WI38 (cell line): ENCODE measurements around the gene REM2.

Experiments used
- H3K4me3 ChIP-seq: 2 replicates; pipeline ENCODE4 v1.5.1; 2011; ENCODE audit warnings: low read depth, mild to moderate bottlenecking, control low read depth, low read length
- TF ChIP-seq, protein P1 (sequence below): IDR thresholded peaks from 2 replicates; pipeline ENCODE4 v1.5.1; 2012; ENCODE audit warnings: low read depth, mild to moderate bottlenecking, control low read depth, low read length

The REM2 gene

DNA sequence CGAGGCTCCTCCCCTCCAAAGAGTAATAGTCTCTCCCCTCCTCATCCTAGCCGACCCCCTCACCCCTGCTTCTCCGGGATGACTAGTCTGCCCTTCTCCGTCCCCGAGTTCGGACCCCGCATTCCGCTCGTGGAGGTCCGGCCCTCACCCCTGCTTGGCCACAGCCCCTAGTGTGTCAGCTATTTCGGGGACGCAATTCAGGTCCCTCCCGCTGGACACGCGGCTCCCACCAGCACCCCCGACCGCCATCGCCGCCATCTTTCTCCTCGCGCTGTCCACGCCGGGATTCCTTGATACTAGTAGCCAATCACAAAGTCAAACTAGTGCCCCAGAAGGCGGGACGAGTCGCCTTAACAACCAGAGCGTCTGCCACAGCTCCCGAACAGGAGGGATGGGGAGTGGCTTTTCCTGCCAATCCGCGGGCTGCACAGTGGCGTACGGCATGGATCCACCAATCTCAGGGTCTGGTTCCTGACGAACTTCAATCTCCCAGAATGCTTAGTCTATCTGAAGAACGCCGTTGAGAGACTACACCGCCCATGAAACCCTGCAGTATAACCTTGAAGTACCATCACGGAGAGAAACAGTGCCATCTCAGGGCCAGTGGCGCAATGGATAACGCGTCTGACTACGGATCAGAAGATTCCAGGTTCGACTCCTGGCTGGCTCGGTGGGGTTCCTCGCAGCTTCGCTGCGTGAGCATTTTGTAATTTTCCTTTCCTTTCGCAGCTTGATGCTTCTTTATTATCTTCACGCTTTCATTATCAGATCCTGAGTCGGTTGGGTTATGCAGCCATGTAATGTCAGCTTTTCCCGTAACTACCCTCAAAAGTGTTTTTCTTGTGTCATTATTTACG, 46.3 kb downstream of the REM2 start, which contains the start of gene PRMT5:
TSS of gene PRMT5 (minus strand) at position 273 of the 857 bp plus-strand sequence. CDS start at position 258, 15 bp downstream.
- TF ChIP-seq, protein P1, sequence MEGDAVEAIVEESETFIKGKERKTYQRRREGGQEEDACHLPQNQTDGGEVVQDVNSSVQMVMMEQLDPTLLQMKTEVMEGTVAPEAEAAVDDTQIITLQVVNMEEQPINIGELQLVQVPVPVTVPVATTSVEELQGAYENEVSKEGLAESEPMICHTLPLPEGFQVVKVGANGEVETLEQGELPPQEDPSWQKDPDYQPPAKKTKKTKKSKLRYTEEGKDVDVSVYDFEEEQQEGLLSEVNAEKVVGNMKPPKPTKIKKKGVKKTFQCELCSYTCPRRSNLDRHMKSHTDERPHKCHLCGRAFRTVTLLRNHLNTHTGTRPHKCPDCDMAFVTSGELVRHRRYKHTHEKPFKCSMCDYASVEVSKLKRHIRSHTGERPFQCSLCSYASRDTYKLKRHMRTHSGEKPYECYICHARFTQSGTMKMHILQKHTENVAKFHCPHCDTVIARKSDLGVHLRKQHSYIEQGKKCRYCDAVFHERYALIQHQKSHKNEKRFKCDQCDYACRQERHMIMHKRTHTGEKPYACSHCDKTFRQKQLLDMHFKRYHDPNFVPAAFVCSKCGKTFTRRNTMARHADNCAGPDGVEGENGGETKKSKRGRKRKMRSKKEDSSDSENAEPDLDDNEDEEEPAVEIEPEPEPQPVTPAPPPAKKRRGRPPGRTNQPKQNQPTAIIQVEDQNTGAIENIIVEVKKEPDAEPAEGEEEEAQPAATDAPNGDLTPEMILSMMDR: no peak
- peak within 1 kb of the TSS; percentile 97 for H3K4me3 ChIP-seq

DNA sequence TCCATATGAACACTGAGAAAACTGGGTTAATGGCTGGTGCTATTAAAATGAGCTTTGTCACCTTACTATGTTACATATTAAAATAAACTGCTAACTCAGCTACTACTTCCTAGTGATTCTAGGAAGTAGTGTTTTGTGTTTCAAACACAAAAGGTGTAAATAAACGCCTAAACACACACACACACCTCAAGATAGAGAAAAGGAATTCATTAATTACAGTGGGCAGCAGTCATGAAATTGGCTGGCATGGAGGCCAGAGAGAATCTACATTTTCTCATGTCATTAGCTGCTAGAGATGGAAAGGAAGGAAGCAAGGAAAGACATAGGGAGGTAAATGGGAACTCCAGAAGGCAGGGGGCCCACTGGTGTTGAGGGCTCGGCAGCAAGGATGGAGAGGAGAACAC, 46.9 kb downstream of the REM2 start:
- TF ChIP-seq, protein P1: no peak
- H3K4me3 ChIP-seq: peak overlapping the region; percentile 60

DNA sequence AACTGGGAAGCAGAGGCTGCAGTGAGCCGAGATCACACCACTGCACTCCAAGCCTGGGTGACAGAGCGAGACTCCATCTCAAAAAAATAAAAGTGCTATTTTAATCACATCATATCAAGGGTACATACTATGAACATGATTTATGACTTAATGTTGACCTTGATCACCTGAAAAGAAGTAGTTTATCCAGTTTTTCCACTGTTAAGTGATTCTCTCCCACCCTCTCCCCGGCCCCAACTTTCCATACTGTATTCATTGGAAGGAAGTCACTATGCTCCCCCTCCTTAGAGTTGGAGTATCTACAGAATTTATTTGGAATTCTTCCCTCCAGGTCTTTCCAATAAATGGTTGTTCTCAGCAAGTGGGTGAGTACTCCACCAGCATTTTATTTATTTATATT, 49.1 kb downstream of the REM2 start:
- TF ChIP-seq, protein P1: no peak

DNA sequence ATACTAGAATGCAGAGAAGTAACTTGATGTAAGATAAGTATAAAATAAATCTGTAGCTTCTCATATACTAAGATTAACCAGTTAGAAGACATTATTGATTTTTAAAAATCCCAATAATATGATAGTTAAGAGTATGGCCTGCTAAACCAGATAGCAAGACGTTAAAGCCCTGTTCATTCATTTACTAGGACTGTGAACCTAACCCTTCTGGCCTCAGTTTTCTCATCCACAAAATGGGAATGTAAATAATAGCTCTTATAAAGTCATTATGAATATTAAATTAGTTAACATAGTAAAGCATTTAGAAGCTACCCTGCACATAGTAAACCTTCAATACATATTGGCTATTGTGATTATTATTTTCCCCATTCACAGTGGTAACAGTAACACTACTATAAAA, 52.1 kb downstream of the REM2 start:
- TF ChIP-seq, protein P1: no peak
- H3K4me3 ChIP-seq: no peak overlapping the region

More for the DNA sequence above, 49.1 kb downstream of the REM2 start:
- no peak overlapping the region for H3K4me3 ChIP-seq
